Stimulated activated CD8-positive, alpha-beta memory T cell treated with anti-CD3 and anti-CD28 coated beads, Interleukin-7, amount 100 ng/mL, for 48 hours (primary cell): ENCODE results near the gene C3orf18.
A peak's percentile ranks its signal among the peaks of the same experiment; 100 is the strongest.

Source experiments
- DNase-seq, 2 donors: peaks; one replicate each; pipeline ENCODE4 v3.0.0-alpha.2; 2020; ENCODE audit warnings: low read depth in 1 of 2; ENCODE audit errors: extremely low read depth in 1 of 2

Gene C3orf18

GRCh38 chr3:50604110-50604621, 36.6 kb upstream of the C3orf18 start:
- DNase-seq, result no peak

GRCh38 chr3:50603261-50604109, 35.9 kb upstream of the C3orf18 start:
- DNase-seq, result no peak

DNA sequence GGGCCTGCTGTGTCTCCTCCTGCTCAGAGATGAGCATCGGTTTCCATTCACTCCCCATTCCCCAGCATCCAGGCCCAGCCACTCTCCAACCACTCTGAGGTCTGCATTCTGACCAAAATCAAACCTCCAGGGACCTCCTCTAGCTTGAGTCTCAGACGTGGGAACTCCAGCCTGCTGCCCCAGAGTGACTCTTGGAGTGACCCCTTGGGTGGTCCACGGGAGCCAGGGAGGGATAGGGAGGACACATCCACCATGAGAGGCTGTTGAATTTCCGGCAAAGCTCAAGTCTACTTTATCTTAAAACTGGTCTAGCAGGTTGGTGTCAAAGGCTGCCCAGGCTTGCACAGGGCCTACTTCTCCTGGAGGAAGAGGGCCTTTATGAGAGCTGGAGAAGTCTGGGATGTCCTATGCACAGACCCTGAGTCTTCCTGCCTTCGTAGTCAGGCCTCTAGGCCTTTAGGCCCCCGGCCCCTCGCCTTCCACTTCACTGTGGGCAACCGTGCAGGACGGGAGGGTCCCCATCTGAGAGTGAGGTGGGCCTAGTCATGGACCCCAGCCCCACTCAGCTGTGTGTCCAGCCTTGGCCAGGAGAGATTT, 35.1 kb upstream of the C3orf18 start:
- DNase-seq, result no peak

DNA sequence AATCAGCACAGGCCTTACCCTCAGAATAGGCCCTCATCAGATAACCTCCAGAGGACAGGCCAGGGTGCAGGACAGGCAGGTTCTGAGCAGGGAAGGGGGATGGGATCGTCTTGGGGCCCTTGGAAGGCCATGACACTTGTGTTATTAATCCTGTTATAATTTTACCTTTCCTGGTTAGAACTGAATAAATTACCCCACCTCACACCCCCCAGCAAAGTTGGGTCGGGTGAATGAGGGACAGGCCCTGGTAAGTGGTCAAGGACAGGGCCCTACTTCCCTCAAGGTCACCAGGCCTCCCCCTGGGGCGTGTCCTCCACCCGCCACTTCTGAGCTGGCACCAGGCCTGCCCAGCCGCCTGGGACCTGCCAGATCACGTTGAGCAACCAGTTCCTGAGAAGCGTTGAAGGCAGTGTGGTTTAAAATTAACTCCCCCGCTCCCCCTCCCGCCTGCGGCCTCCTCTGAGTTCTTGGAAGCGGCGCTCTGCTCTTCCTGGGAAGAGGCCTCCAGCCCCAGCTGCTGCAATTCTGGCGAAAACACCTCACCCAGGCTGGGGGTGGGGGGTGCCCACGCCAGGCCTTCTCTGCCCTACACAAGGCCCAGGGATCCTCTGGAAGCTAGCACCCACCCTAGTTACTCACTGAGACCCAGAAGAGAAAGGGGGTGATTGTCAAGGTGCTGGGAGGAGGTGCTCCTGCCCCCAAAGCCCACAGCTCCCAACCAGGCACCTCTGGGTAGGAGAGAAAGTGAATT, 33.5 kb upstream of the C3orf18 start:
- peak; percentile 93 to 95 for DNase-seq

- DNase-seq, result peak in 1 of 2 donors; percentile 53
These were observed 32.7 kb upstream of the C3orf18 start for GRCh38 chr3:50600141-50600753.

GRCh38 chr3:50599716-50600118, 32.2 kb upstream of the C3orf18 start:
- no peak for DNase-seq

- DNase-seq, result no peak
These were observed 31.7 kb upstream of the C3orf18 start for GRCh38 chr3:50599115-50599715.

GRCh38 chr3:50594253-50594785, 26.8 kb upstream of the C3orf18 start:
- DNase-seq, result no peak

DNA sequence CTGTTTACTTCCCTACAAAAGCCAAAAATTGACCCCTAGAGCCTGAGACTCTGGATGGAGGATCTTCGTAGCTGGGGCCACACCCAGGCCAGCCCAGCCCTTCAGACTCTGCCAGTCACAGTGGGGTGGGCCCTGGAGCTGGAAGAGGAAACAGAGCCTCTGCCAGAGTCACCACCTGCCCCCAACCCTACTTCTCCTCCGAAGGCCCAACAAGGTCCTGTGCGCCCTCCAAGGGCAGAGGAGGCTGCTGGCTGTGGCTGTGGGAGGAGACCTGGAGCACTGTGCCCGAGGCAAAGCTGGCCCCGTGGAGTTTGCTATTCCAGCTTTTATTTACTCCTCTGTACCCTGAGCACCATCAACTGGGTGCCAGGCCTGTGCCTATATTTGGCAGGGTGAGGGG, 25.0 kb upstream of the C3orf18 start:
- DNase-seq, result no peak

DNA sequence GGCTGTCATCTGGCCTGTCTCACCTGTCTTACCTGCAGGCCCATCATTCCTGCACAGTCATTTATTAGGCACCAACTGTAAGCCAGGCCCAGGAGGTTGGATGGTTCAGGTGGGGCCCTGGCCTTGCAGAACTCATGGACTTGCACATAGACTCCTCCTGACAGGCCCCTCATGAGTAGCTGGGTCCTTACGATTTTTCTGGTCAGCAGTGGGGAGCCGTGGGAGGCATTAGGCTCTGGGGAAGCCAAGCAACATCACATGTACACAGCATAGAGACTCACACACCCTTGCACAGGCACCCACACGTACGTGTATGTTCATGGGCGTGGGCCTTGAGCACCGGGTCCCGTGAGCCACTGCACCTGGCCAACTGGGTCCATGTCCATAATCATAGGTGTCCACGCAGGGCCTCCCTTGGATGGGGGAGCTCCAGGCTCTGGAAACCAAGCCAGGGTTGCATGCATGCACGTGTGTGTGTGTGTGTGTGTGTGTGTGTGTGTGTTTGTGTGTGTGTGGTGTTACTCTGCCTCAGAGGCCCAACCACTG, 23.7 kb upstream of the C3orf18 start:
- DNase-seq, result no peak

DNA sequence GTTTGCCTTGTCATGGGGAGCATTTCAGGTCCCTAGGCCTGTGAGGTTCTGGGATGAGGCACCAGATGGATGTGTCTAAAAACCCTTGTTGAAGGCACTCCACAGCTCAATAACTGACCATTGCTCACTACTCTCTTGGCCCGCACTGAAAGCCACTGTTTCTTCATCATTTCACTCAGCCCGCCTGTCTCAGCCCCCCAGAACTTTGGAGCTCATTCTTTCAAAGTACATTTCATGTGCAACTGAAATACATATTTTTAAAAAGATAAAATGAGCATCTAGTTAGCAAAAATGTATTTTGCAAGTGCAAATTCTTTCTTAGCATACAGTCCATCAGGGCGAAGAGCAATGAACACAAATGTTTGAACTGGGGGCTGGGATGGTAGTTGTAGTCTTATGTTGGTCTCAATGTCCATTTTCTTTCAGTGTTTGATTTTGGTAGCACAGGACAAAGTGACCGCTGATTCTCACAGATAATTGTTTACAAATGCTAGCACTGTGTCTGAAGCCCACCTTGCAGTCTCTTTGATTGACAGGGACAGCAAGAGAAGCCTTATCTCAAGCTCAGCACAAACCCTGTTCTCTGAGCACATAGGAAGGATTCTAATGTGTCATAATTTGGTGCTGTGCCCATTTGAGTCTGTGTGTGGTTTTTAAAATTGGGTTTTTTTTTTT, 21.3 kb upstream of the C3orf18 start:
- no peak for DNase-seq

DNA sequence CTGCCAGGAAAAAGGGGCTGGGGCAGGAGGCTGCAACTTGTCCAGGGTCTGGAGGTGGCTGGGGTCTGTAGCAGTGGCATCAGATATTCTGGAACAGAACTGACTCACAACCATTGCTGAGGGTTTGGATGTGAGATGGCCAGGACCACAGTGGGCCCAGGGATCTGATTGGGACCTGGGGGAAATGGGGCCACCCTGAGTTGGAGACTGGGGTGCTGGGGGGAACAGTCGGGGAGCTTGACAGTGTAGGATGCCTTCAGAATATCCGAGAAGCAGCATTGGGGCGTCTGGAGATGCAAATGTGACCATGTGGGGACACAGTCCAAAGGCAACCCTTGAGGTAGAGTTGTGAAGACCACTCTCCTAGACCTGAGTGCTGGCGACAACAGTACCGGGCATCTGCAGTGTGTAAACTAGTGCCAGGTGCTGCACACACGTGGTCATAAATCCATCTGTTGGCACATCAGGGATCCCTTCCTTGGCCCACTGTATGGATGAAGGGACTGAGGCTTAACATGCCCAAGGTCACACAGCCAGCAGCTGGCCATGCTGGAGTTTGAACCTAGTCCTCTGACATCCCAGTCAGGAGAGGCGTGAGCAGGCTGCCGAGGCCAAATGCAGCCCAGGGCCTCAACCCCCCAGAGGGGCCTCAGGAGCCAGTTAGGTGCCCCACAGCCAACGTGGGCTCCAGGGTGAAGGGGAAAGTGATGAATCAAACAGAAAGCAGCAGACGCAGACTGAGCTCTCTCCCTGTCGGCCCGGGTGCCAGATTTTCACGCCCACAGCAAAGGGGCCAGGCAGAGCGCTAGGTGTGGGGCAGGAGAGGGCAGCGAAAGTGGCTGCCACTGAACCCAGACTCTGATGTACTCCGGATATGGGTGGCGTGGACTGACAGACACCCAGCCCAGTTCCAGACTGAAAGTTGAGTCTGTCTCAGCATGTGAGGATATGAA, 20.5 kb upstream of the C3orf18 start:
- DNase-seq, result peak; percentile 76 to 93

GRCh38 chr3:50587373-50587772, 19.8 kb upstream of the C3orf18 start:
- no peak for DNase-seq

GRCh38 chr3:50586763-50587070, 19.2 kb upstream of the C3orf18 start:
- DNase-seq, result no peak

DNA sequence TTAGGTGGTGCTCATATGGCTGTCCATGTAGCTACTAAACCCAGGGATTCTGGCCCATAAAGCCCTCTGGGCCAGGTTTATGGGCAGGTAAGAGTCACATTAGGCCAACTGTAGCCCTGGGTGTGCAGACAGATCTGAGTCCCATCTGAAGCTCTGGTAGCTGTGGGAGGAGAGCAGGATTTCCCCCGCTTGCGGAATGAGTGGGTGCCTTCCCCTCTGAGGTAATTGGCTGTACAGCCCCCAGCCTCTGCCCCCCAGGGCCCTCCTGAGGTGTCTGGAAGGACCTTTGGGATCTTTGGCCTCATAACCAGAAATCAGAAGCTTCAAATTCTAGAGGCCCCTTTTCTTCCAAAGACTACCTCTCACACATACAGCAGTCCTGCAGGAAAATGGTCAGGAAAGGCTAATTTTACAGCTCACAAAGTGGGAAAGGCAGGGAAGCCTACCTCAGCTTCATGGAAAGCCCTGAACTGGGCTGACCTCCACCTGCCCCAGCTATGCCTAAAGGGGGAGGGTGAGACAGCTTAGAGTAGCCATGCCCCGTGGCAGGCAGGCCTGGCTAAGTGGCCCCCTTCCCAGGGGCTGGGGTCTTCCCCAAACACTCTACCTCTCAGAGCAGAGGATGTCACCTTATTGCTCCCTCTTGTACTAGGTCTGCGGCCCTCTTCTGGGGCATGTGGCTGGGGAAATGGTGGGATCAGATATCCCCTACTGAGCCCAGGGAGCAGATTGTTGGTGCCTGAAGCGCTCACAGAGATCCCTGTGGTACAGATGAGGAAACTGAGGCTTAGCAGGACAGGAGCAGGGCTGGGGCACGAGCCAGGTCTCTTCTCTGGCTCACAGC, 18.6 kb upstream of the C3orf18 start:
- DNase-seq, result peak in 1 of 2 donors; percentile 72

DNA sequence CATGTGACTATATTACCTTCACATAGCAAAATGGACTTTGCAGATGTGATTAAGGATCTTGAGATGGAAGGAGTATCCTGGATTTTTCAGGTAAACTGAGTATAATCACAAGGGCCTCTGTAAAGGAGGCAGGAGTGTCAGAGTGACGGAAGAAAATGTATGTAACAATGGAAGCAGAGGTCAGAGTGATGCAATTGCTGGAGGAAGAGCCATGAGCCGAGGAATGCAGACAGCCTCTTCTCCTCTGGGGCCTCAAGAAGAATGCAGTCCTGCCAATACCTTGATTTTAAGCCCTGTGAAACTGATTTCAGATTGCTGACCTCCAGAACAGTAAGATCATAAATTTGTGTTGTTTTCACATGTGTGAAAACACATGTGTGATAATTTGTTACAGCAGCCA, 16.8 kb upstream of the C3orf18 start:
- DNase-seq, result no peak

DNA sequence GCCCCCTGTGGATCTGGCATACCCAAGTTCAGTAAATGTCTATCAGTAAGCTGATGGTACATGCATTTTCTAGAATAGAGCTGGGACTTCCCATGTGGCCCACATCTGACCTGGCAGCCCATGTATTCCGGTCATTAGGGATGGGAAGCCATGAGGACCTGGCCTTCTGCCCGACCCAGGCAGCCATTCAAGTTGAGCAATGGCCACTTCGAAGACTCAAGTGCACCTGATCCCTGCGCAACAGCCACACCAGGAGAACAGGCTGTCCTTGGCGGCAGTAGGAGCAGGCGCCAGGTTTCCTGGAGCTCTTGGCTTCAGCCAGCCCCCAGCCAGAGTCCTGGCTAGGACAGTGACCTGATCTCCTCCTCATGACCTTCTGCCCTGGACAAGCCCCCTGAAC, 16.4 kb upstream of the C3orf18 start:
- DNase-seq, result no peak

- no peak for DNase-seq
These were observed 14.5 kb upstream of the C3orf18 start for GRCh38 chr3:50582083-50582482.
